Activated CD8-positive, alpha-beta T cell treated with anti-CD3 and anti-CD28 coated beads for 36 hours (primary cell): ENCODE results near the gene PLA2G12A. TPM values are rescaled to one million over a fixed set of nuclear protein-coding genes. Genes with fewer than 3 reads are reported as not detected.
A peak's percentile ranks its signal among the peaks of the same experiment; 100 is the strongest.

Source experiments
- ATAC-seq: fragments of 200-7000 bp; cut with Tn5 transposase; one replicate; pipeline ENCODE4 v1.10.0; 2021; ENCODE audit warnings: mild to moderate bottlenecking, moderate library complexity
- CTCF ChIA-PET: fragments of 350-600 bp; sonication (Branson Sonifier 250); formaldehyde crosslinking; loops from one replicate; lab custom pipeline; 2021; ENCODE audit warnings: antibody characterized with exemption; lab: Charles Lee
- POLR2A ChIA-PET: fragments of 350-600 bp; sonication (Branson Sonifier 250); formaldehyde crosslinking; loops from one replicate; lab custom pipeline; 2021; ENCODE audit warnings: antibody characterized with exemption; lab: Charles Lee
- DNase-seq: peaks from one replicate; pipeline ENCODE4 v3.0.0-alpha.2; 2020
- H3K27ac Mint-ChIP-seq: one replicate; pipeline ENCODE4 v1.8.0; 2021; ENCODE audit warnings: mild to moderate bottlenecking, mixed read lengths
- H3K27me3 Mint-ChIP-seq: one replicate; pipeline ENCODE4 v1.8.0; 2021; ENCODE audit warnings: mixed read lengths
- H3K36me3 Mint-ChIP-seq: one replicate; pipeline ENCODE4 v1.8.0; 2021; ENCODE audit warnings: low read depth, mixed read lengths
- H3K4me1 Mint-ChIP-seq: one replicate; pipeline ENCODE4 v1.8.0; 2021; ENCODE audit warnings: low read depth, mixed read lengths
- H3K4me3 Mint-ChIP-seq: one replicate; pipeline ENCODE4 v1.8.0; 2021; ENCODE audit warnings: mild to moderate bottlenecking, moderate library complexity, mixed read lengths
- H3K9me3 Mint-ChIP-seq: one replicate; pipeline ENCODE4 v1.8.0; 2021; ENCODE audit warnings: mixed read lengths
- CTCF ChIP-seq: fragments of 200-600 bp; IDR thresholded peaks from one replicate; pipeline ENCODE4 v1.8.0; 2022; ENCODE audit warnings: antibody characterized with exemption, mild to moderate bottlenecking
- intact Hi-C: fragments of 100-400 bp; cut with micrococcal nuclease; formaldehyde crosslinking; loops from one replicate; pipeline ENCODE4 v1.10.0; 2022
- total RNA-seq, 2 experiments: library from RNA; stranded (reverse); gene quantifications; one replicate each; pipeline ENCODE4 v1.2.3, GENCODE V29; 2021

The PLA2G12A gene
- total RNA-seq, 2 experiments from 2014 or later, result 32.0 to 35.6 TPM

- DNase-seq (no peak), ATAC-seq (no peak)
- ChIA-PET CTCF (no interaction called here), POLR2A (no interaction called here)
- H3K27me3 Mint-ChIP-seq, result peaks cover 4% of the 10 kb centered on the region
- no peak for TF ChIP-seq CTCF
- H3K36me3 Mint-ChIP-seq, result no peaks in the 10 kb centered on the region
- H3K4me1 Mint-ChIP-seq, result peaks cover 4% of the 10 kb centered on the region
- no peak overlapping the region for H3K4me3 Mint-ChIP-seq
- intact Hi-C loops, result no loop called here
- H3K9me3 Mint-ChIP-seq, result no peaks in the 10 kb centered on the region
- no peak overlapping the region for H3K27ac Mint-ChIP-seq
Measured at GRCh38 chr4:109755656-109756055, 25.8 kb upstream of the PLA2G12A start.

GRCh38 chr4:109754093-109754857 is 24.4 kb upstream of the PLA2G12A start:
- H3K27ac Mint-ChIP-seq, result no peak overlapping the region
- no peak overlapping the region for H3K4me3 Mint-ChIP-seq
- H3K4me1 Mint-ChIP-seq, result no peaks in the 10 kb centered on the region
- ATAC-seq (peak; percentile 86), DNase-seq (peak; percentile 16)
- no peaks in the 10 kb centered on the region for H3K36me3 Mint-ChIP-seq
- intact Hi-C loops, result no loop called here
- no peaks in the 10 kb centered on the region for H3K9me3 Mint-ChIP-seq
- ChIA-PET POLR2A (no interaction called here), CTCF (interaction anchor here (0.9 to 1.0 kb wide), 2 partner anchors 11 to 321 kb away, joined by 3 read pairs; no protein-coding TSS in a partner anchor)
- H3K27me3 Mint-ChIP-seq, result no peaks in the 10 kb centered on the region
- TF ChIP-seq CTCF, result no peak

GRCh38 chr4:109752525-109752924 is 22.7 kb upstream of the PLA2G12A start:
- Mint-ChIP-seq H3K4me3 (no peak overlapping the region), H3K9me3 (no peaks in the 10 kb centered on the region), H3K36me3 (no peaks in the 10 kb centered on the region), H3K4me1 (no peaks in the 10 kb centered on the region), H3K27ac (no peak overlapping the region), H3K27me3 (no peaks in the 10 kb centered on the region)
- ChIA-PET CTCF (no interaction called here), POLR2A (no interaction called here)
- no peak for DNase-seq
- no peak for TF ChIP-seq CTCF
- ATAC-seq, result peak; percentile 34
- intact Hi-C loops, result no loop called here

GRCh38 chr4:109751852-109752251 is 22.0 kb upstream of the PLA2G12A start:
- ChIA-PET CTCF (interaction anchor here (1.2 kb wide), 2 partner anchors 11 to 14 kb away, joined by 3 to 4 read pairs; no protein-coding TSS in a partner anchor), POLR2A (no interaction called here)
- Mint-ChIP-seq H3K9me3 (no peaks in the 10 kb centered on the region), H3K27me3 (no peaks in the 10 kb centered on the region), H3K4me3 (no peak overlapping the region), H3K36me3 (no peaks in the 10 kb centered on the region), H3K4me1 (no peaks in the 10 kb centered on the region), H3K27ac (no peak overlapping the region)
- no peak for DNase-seq
- no peak for TF ChIP-seq CTCF
- no peak for ATAC-seq
- intact Hi-C loops, result no loop called here

GRCh38 chr4:109750652-109751244 is 20.9 kb upstream of the PLA2G12A start:
- ATAC-seq, result no peak
- CTCF ChIA-PET, result no interaction called here
- H3K36me3 Mint-ChIP-seq, result no peaks in the 10 kb centered on the region
- H3K27me3 Mint-ChIP-seq, result no peaks in the 10 kb centered on the region
- H3K27ac Mint-ChIP-seq, result no peak overlapping the region
- H3K9me3 Mint-ChIP-seq, result no peaks in the 10 kb centered on the region
- TF ChIP-seq CTCF, result no peak
- POLR2A ChIA-PET, result no interaction called here
- no peaks in the 10 kb centered on the region for H3K4me1 Mint-ChIP-seq
- no peak for DNase-seq
- intact Hi-C loops, result no loop called here
- H3K4me3 Mint-ChIP-seq, result no peak overlapping the region
